Stimulated activated CD8-positive, alpha-beta memory T cell treated with anti-CD3 and anti-CD28 coated beads, Interleukin-7, amount 100 ng/mL, for 48 hours (primary cell): ENCODE data around the gene NMD3.

Experiments used
- DNase-seq, 2 donors: peaks; one replicate each; pipeline ENCODE4 v3.0.0-alpha.2; 2020; ENCODE audit warnings: low read depth in 1 of 2; ENCODE audit errors: extremely low read depth in 1 of 2

Gene NMD3

DNA sequence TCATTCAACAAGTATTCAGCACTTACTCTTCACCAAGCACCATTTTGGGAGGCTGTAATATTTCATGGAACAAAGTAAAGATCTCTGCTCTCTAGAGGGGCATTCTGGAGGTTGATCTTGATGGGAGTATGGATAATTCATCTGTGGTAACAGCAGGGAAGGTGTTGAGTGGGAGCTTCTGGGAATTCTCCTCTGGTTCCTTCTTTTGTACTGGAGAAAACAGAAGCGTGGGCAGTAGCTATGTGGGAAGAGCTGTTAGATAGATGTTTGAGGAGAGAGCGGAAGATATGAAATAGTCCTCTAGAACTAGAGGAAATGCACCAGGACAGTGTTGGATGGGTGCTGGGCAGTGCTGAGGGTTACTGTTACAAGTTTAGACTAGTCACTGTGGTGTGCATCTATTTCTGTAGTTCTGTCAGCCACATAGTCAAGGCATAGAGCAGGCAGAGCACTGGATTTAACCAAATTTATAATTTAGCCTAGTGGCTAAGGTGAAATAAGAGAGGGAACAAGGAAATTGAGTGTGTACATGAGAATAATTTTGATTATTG is 9.6 kb downstream of the NMD3 start:
- no peak for DNase-seq

DNA sequence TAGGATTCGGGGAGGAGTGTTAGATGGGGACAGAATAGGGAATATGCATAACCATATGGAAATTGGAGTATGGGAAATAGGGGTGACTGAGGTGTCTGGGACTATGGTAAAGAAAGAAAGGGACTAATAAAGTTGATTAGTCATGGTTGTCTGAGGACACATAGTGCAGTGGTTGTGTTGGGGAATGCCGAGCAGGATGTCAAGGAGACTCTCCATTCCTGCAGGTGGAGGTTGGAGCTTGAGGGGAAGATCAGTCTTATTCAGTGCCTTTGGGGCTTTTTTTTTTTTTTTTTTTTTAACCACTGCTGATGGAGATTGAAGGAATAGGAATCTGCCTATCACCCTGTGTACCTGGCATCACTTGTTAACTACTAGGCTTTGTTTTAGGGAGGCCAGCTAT is 10.8 kb downstream of the NMD3 start:
- DNase-seq, result no peak

- no peak for DNase-seq
Observed at GRCh38 chr3:161233557-161233956, 12.4 kb downstream of the NMD3 start.

- no peak for DNase-seq
Observed at GRCh38 chr3:161236240-161236639, 15.1 kb downstream of the NMD3 start.

- DNase-seq, result no peak
Observed at GRCh38 chr3:161239700-161240099, 18.6 kb downstream of the NMD3 start.

DNA sequence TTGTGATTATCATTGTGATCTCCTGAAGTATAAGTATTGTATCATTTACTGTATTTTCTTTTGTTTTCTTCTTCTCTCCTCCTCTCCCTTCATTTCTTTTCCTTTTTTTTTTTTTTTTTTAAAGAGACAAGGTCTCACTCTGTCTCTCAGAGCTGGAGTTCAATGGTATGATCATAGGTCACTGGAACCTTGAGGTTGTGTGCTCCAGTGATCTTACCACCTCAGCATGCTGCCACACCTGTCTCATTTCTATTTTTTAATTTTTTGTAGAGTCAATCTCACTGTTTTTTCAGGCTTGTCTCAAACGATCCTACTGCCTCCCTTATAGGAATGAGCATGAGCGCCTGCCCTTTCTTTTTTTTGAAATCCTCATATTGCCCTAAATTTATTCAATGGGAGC is 23.4 kb downstream of the NMD3 start:
- DNase-seq, result no peak

- no peak for DNase-seq
Observed at GRCh38 chr3:161247049-161247448, 25.9 kb downstream of the NMD3 start.

DNA sequence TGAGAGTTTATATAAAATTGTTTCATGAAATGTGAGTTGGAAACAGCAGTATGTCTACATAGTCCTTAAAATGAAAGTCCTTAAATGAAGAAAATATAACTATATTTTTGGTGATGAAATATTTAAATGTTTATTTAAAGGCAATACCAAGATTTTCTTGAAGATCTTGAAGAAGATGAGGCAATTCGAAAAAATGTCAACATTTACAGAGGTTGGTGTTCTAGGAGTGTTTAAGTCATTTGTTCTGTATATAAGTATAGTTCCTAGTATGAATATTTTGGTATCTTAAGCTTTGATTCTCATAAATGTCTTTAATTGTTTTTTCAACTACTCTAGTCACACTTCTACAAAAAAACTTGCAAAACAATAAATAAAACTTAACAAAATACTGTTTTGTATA is 29.0 kb downstream of the NMD3 start:
- no peak for DNase-seq

- DNase-seq, result no peak
Observed at GRCh38 chr3:161251716-161252115, 30.6 kb downstream of the NMD3 start.

DNA sequence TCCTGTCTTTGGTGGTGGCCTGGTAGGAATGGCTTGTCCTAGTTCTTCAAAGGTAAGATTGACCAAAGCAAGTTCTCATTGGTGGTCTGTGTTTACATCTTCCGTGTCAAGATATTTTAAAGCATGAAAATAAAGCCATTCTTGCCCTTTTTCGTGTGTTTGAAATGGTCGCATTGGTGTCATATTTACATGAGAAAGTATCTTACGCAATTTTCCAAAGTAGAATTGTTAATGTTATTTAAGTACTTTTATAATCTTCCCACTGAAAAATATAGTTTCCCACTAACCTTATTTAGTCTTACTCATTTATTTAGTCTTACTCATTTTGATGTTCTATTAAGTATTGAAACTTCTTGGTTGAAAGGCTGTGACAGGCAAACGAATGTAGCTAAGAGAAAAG is 31.0 kb downstream of the NMD3 start:
- DNase-seq, result no peak

- no peak for DNase-seq
Observed at GRCh38 chr3:161253711-161254110, 32.6 kb downstream of the NMD3 start.

GRCh38 chr3:161254861-161255260 is 33.8 kb downstream of the NMD3 start:
- DNase-seq, result no peak

DNA sequence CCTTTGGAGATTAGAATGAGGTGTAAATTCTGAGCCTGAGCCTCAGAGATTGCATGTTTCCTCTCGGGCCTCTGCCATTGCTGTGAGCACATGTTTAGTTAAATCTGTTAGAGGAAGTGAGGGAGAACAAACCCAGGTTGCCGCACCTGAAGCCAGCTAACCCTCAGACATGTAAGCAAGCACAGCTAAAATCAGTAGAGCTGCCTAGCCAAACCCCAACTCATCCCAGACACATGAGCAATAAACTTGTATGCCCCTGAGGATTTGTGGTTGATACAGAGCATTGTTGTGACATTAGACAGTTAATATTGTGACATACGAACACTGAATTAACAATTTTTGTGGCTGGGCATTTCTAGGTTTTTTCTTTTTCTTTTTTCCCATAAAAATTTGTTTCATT is 41.9 kb downstream of the NMD3 start:
- no peak for DNase-seq

- DNase-seq, result no peak
Observed at GRCh38 chr3:161264852-161265251, 43.7 kb downstream of the NMD3 start.

GRCh38 chr3:161265916-161266571 is 44.9 kb downstream of the NMD3 start:
- DNase-seq, result no peak

DNA sequence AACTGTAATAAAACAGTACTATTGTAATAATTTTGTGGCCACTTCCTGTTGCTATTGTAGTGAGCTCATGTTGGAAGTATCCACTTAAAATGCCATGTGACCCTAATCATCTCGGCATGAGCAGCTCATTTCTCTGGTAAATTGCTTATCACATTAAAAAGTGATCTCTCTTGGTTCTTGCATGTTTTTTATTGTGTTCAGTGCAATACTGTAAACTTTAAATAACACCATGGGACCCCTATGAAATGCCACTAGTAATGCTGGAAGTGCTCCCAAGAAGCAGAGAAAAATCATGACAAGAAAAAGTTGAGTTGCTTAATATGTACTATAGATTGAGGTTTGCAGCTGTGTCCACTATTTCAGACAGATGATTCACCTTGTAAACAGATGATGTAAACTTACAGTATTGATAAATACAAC is 45.6 kb downstream of the NMD3 start:
- no peak for DNase-seq

GRCh38 chr3:161267646-161268045 is 46.5 kb downstream of the NMD3 start:
- no peak for DNase-seq

GRCh38 chr3:161268601-161269000 is 47.5 kb downstream of the NMD3 start:
- DNase-seq, result no peak

DNA sequence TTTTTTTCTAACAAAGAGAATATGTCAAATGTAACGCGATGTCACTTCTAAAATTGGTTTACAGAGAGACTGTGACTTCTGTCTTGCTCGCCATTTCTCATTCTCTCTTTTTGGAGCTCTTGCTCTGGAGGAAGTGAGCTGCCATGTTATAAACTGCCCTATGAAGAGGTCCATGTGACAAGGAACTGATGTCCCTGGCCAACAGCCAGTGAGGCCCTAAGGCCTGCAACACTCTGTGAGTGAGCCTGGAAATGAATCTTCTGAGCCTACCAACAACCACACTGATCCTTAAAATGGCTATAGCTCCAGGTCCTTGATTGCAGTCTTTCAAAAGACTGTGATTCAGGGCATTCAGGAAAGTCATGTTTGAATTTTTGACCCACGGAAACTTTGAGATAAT is 49.9 kb downstream of the NMD3 start:
- no peak for DNase-seq

GRCh38 chr3:161271646-161272045 is 50.5 kb downstream of the NMD3 start:
- DNase-seq, result no peak

DNA sequence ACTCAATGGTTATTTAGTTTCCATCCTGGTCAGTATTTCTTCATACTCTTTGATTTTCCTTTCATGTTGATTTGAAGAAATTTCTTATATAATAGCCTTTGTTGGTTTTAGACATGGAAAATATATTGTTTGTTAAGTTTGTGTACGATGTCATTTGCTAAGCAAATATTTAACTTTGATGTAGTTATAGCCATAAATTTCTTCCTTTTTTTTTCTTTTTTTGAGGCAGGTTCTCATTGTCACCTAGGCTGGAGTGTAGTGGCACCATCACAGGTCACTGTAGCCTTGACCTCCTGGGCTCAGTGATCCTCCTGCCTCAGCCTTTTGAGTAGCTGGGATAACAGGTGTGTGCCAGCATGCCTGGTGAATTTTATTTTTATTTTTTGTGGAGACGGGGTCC is 51.4 kb downstream of the NMD3 start:
- DNase-seq, result no peak

DNA sequence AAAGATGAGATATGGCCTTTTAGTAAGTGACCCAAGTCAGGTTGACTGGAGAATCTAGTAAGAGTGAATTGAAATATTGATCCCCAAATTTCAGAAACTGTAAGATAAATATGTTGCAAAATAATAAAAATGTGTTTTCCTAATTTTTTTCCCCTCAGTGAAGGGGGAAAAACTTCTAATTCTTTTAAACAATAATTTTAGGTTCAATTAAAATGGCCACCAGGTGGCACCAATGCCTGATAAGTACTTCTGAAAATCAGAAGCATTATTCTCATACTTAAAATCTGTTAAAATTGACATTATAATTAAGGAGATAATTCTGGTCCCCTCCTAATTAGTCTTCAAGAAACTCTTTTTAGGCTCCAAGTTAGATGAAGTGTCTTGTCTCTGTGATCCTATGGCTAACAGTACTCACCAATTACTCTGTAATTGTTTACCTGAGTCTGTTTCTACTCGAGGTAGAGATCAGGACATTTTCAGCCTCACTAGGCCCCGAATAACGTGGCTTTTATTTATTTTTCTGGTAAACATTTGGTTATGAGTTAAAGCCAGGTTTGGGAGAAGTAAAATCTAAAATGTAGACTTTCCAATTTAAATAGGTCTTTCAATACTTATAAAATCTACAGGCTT is 52.6 kb downstream of the NMD3 start:
- DNase-seq, result no peak
